Head of caudate nucleus (tissue), 42 donors: ENCODE data around the gene TUBA3E.
"Not testable (repeated sequence)": the region's sequence is repeated elsewhere in the genome, so short reads cannot be mapped to it uniquely, and the experiment has no call there.

Experiments
- DNase-seq, 42 donors: peaks; one replicate each; pipeline versions ENCODE4 v3.0.0 to v3.0.0-alpha.2; 2020 to 2021; ENCODE audit warnings: mixed read lengths in 7 of 42
- intact Hi-C: fragments of 100-400 bp; cut with DNase I; formaldehyde crosslinking; loops from one replicate; pipeline ENCODE4 v1.15.0; 2022

TUBA3E gene

DNA sequence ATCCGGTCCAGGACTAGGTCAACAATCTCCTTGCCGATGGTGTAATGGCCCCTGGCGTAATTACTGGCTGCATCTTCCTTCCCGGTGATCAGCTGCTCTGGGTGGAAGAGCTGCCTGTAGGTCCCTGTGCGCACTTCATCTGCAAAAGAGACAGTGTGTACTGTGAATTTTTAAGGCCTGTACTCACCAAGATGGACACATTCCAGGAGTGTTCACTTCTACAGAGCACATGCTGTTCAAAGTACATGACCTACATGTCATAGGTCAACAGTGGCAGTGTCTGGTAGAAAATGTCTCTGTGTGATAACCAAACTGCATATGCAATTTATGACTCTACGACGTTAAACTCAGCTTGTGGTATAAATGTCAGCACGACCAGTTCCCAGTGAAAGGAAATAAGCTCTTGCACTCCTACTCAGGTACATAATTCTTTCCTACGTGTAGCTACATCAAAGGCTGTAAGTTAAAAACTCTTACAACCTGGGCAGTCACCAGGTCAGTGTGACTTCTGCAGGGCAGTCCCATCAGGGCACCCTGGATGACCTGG lies 3.1 kb downstream of the TUBA3E start:
- DNase-seq, intact Hi-C loops: not testable (repeated sequence)

GRCh38 chr2:130193824-130194223 lies 4.4 kb downstream of the TUBA3E start:
- intact Hi-C loops, result not testable (repeated sequence)
- DNase-seq, result peak in 1 of 42 donors; percentile 9

GRCh38 chr2:130192451-130192850 lies 5.8 kb downstream of the TUBA3E start:
- intact Hi-C loops, DNase-seq: not testable (repeated sequence)

GRCh38 chr2:130191319-130191718 lies 6.9 kb downstream of the TUBA3E start:
- intact Hi-C loops, result not testable (repeated sequence)

DNA sequence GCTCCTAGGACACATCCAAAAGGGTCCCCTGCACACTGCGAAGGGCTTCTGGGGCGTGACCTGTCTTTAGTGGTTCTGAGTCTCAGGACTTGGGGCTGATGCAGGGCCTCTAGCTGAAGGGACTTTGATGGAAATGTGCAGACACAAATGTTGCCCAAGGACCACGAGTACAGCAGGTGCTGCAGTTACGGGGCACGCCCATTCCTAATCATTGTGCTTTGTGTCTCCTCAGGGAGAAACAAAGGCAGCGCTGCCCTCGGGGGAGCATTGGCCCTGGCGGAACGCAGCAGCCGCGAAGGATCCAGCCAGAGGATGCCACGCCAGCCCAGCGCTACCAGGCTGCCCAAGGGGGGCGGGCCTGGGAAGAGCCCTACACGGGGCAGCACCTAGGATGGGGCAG lies 8.0 kb downstream of the TUBA3E start:
- DNase-seq, result peak in 1 of 42 donors; percentile 31

More at GRCh38 chr2:130191319-130191718, 6.9 kb downstream of the TUBA3E start:
- DNase-seq, result peak in 1 of 42 donors; percentile 27

GRCh38 chr2:130188958-130189357 lies 9.3 kb downstream of the TUBA3E start:
- DNase-seq, intact Hi-C loops: not testable (repeated sequence)

More for the DNA sequence above, 8.0 kb downstream of the TUBA3E start:
- intact Hi-C loops, result no loop called here

DNA sequence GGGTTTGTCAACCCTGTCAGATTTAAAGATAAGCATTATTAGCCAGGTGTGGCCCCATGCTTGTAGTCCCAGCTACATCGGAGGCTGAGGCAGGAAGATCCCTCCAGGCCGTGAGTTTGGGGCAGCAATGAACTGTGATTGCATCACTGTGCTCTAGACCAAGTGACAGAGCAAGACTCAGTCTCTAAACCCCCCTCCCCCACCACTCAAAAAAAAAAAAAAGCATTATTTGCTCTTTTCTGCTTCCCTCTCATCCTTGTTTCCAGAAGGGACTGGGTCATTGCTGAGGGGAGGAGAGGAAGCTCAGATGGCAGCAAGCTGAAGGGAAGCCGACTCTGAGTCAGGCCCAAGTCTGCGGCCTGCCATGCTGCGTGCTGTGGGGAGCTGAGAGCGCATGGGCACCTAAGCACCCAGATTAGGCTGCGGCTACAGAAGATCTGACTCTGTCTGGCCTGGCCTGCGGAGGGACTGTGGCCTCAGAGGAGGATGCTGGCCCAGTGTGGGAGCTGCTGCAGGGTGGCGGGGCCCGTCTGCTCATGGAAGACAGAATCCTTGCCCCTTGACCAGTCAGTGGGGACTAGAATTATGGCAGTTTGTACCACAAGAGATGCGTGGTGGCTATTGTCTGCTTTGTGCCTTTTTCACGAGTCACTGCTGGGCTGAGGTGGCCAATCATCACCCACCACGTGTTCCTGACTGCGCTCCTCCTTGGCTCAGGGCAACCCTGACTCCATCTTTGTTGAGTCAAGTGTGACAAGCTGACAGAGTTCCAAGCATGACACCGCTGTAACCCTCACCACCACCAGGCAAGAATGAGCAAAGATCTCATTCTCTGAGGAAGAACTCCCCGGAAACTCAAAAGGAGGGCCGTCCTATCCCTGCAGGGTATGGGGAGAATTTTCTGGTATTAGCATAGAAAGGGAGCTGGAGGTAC lies 10.1 kb downstream of the TUBA3E start:
- DNase-seq, intact Hi-C loops: not testable (repeated sequence)

DNA sequence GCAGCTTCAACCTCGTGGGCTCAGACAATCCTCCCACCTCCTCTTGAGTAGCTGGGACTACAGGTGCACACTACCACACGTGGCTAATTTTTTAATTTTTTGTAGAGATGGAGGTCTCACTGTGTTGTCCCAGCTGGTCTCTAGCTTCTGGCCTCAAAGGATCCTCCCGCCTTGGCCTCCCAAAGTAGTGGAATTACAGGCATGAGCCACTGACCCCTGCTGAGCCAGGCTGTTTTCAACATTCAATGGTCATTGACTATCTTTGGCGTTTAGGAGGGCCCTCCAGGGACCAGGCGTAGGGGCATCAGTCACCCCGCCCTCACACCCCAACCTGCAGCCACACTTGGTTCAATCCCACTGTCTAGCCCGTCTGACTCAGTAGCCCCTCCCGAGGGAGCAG lies 11.0 kb downstream of the TUBA3E start:
- intact Hi-C loops, result no loop called here
- no peak for DNase-seq

- DNase-seq, result no peak
- intact Hi-C loops, result no loop called here
These were observed 11.8 kb downstream of the TUBA3E start for GRCh38 chr2:130186391-130186790.

GRCh38 chr2:130185896-130186295 lies 12.3 kb downstream of the TUBA3E start:
- intact Hi-C loops, result no loop called here
- DNase-seq, result no peak

GRCh38 chr2:130185436-130185835 lies 12.8 kb downstream of the TUBA3E start:
- intact Hi-C loops, result no loop called here
- no peak for DNase-seq

DNA sequence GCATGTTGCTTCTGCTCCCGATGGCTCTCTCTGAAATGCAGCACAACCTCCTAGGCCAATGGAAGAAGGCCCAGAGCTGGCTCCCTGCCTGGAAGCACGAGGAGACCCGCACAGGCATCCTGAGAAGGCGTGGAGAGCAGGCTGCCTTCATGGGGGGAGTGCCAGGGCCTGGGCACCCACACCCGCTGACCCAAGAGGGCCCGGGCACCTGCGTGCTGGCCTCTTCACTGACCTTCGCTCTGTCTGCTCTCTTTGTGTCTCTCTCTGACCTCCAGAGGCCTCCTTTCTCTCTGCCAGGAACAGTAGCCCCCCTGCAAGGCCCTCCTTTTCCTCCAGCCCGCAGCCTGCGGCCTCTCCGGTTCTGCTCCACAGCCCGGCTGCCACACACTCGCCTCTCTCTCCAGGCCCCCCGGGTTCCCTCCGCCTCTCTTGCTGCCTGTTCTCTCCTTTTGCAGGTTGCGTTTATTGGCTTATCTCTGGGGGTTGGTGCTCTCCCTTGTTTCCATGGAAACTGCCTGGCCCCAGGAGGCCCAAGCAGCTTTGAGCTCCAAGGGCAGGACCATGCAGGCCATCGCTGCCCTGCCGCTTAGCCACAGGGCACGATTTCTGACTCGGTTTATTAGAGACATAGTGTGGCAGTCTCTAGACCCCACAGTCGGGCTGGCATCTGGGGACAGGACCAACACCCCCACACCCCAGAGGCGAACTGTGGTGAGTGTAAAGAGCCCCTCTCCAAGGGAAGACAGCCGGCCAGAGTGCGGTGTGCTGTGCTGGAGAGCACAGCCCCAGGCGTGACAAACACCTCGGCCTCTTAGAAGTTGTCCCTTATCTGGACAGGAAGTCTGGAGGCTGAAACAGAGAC lies 14.5 kb downstream of the TUBA3E start:
- intact Hi-C loops, result loop anchor here (5.0 kb wide), 1 partner anchor 159 kb away; the partner anchor contains the start of gene IMP4

DNA sequence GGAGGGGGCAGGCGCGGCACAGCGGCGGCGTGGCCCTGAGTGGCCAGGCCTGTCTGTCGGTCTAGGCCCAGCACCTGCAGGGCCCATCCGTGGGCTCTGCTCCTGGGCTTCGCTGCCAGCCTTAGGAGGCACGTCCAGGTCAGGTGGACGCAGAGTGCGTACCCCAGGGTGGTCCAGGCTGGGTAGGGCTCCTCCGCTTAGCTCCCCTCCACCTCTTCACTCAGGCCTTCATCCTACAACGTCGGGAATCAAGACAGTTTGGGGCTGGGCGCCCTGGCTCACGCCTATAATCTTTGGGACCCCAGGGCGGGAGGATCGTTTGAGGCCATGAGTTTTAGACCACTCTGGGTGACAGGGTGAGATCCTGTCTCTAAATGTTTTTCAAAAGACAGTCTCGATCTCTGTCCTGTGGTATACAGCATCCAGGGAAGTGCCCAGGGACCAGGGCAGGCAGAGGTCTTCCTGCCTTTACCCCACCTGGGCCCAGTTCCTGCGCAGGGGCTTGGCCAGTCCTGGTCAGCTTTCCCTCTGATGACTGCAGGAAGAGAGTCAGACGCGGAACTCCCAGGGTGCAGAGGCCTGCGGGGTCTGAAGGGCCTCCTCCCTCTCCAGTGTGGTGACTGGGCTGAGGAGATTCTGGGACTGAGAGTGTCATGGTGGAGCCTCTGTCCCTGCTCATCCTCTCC lies 15.3 kb downstream of the TUBA3E start:
- intact Hi-C loops, result loop anchor here (5.0 kb wide), 1 partner anchor 159 kb away; the partner anchor contains the start of gene IMP4
- DNase-seq, result peak in 2 of 42 donors; percentile 6 to 16

More for the DNA sequence above, 14.5 kb downstream of the TUBA3E start:
- peak in 27 of 42 donors; percentile 14 to 60 (median 37) for DNase-seq

- intact Hi-C loops, result loop anchor here (5.0 kb wide), 1 partner anchor 160 kb away; the partner anchor contains the start of gene IMP4
- peak; percentile 69 to 93 (median 87) for DNase-seq
These were observed 16.2 kb downstream of the TUBA3E start, which contains the start of gene MZT2B for GRCh38 chr2:130181880-130182682. MZT2B (plus strand) TSS chr2:130182262; CDS start chr2:130182283, 21 bp downstream.

DNA sequence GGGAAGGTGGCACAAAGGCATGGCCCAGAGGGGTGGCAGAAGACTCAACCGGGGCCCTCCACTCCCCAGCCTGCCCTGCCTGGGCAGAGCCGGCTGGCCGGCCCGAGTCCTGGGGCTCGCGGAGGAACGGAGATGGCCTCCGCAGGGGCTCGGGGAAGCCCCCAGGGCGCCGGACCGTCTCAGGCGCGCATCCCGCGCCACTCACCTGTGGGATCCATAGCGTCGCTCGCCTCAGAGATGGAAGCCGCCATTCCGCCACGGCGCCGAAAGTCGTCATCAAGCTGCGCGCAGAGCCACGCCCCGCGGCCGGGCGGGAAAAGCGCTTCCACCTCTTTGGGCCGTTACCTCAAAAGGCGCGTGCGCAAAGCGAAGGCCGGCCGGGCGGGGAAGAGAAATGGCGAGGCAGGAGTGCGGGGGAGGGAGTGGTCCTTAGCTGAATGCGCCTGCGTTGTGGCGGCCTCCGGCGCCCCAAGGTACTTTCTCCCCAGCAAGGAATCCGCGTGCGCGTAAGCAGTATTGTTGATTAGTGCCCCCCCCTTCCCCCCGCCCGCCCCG lies 16.8 kb downstream of the TUBA3E start, which contains the start of gene SMPD4:
Gene SMPD4 (minus strand): TSS at position 278 of the 555 bp plus-strand sequence. CDS start 5,010 bp downstream, outside the sequence.
- DNase-seq, result peak; percentile 88 to 98 (median 96)
- intact Hi-C loops, result loop anchor here (5.0 kb wide), 1 partner anchor 161 kb away; the partner anchor contains the start of gene IMP4

GRCh38 chr2:130180404-130181324 lies 17.6 kb downstream of the TUBA3E start:
- DNase-seq, result peak in 1 of 42 donors; percentile 17
- intact Hi-C loops, result loop anchor here (5.0 kb wide), 1 partner anchor 162 kb away; the partner anchor contains the start of gene IMP4
